ENCODE results near the gene TFE3.

Gene TFE3

DNA sequence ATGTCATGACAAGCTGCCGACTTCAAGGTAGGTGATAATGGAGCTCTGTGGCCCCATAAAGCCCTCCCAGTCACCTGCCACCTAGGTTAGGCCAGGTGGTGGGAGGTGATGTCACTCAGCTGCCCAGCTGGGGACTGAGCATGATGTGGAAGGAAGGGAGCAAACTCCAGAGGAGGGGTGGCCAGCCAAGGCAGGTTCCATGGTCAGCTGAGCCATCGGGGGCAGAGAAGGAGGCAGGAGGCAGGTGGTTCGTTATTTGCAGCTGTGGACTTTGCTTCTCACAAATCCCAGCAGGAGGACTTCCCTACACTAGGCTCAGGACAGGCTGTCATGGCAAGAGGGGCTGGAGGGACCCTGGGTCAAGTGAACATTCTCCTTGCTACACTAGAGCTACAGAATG, 17.8 kb upstream of the TFE3 start:
- DNase-seq = no peak

DNA sequence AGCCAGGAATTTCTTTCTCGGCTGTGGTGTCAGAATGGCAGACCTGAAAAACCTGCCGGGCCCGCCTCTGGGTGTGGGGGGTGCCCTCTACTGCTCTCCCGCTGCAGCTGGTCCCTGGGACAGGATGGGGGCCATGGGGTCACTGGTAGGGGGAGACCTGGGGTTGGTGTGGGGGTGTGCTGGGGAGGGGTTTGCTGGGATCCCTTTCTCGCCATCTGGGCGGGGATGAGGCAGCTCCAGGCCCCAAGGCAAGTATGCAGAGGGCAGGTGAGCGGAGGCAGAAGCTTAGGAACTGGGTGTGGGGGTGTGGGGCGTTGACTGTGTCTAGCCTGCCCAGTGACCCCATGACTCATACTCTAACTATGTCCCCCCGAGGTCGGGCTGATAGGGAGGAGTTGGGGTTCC, 16.5 kb upstream of the TFE3 start:
- DNase-seq = no peak

GRCh38 chrX:49059201-49059600, 16.0 kb upstream of the TFE3 start:
- DNase-seq = no peak

DNA sequence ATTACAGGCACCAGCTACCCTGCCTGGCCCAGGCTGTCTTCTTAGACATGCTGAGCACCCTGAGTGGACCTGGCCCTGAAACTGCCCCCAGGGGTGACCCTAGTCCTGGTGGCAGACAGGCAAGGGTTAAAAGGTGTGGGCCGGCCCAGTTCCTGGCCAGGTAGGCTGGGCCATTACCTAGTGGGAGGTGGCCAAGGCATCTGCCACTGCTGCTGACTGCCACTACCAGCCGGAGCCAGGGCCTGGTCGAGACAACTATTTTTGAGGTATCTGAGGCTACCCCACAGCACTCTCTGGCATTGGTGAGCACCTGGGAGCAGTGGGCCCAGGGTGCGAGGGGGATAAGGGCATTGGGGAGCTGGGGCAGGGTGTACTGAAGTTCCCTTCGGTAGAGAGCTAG, 15.6 kb upstream of the TFE3 start, which contains the start of gene CCDC120:
TSS of gene CCDC120 (plus strand) at position 206 of the 400 bp plus-strand sequence. CDS start 3,043 bp downstream, outside the sequence.
- peak in 1 of 2 experiments; percentile 2 for DNase-seq

GRCh38 chrX:49054073-49054762, 11.1 kb upstream of the TFE3 start:
- no peak for DNase-seq

DNA sequence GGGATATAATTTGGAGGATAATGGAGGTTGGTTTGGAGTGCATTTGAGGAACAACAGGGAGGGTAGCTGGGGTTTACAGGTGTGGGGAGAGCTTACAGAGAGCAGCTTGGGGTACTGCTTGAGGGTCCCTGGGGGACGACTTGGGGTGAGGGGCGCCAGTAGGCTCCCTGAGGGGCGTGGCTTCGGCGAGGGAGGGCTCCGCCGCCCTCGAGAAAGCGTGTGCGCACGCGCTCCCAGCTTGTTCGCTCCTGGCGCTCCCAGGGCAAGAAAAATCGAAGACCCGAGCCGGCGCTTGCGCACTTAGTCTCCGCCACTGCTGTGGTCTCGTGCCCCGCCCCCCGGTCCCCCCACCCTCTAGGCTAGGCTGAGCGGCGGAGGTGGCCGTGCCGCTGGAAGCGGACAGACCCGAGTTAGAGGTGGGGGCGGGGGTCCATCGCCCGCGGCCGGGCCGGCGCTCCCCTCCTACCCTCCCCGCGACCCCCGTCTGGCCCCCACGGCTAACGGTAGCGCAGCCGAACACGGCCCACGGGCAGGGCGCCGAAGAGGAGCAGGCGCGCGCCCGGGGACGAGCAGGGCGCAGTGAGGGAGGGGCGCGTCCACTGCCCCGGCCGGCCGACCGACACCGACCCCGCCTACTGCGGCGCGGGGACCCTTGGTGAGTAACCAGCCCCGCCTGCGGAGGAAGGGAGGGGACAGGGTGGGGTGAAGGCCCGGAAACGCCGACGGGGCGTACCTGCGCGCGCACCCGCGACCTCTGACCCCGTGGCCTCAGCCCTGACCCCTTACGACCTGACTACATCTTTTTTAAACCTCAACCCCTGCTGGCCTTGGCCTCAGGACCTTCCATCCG, 10.3 kb upstream of the TFE3 start:
- DNase-seq = peak in 1 of 2 experiments; percentile 2

- no peak for DNase-seq
These were observed 777 bp upstream of the TFE3 start for GRCh38 chrX:49043987-49044281.

GRCh38 chrX:49042581-49043219, 457 bp downstream of the TFE3 start:
- no peak for DNase-seq

DNA sequence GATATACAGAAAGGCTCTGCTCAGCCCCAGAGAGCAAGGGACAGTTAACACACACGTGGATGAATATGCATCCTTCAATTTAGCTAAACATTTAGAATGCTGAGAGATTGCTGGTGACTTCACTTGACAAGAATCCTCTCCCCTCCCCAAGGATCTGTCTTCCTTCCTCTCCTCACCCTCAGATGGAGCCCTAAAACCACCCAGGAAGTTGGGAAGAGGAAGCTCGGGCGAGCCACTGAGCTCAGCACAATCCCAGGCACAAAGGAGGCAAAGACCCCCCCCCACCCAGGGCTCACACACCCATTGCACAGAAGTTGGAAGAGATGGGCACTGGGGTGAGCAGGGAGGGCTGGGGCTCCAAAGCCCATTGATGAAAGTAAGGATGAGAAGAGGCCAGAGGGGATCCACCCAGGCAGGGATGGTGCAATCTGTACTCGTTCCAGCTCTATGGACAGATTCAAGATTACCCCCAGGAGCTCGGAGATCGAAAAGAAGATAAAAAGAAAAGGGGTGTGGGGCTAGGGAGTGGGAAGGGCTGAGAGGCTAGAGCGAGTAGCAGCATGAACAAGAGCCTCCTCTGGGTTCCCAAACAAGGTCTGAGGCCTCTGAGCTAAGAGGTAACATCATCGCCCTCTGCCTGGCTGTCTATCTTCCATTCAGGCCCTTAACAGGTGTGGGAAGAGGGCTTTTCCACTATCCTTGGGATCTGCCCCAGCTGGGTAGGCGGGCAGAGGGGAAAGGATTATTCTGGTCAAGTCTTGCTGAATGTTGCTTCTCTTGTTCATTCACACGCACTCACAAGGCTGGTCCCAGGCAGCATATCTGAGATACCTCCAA, 1.2 kb downstream of the TFE3 start:
- DNase-seq = no peak

- DNase-seq = no peak
These were observed 2.7 kb downstream of the TFE3 start for GRCh38 chrX:49040376-49040955.

GRCh38 chrX:49039598-49040375, 3.4 kb downstream of the TFE3 start:
- DNase-seq = no peak

DNA sequence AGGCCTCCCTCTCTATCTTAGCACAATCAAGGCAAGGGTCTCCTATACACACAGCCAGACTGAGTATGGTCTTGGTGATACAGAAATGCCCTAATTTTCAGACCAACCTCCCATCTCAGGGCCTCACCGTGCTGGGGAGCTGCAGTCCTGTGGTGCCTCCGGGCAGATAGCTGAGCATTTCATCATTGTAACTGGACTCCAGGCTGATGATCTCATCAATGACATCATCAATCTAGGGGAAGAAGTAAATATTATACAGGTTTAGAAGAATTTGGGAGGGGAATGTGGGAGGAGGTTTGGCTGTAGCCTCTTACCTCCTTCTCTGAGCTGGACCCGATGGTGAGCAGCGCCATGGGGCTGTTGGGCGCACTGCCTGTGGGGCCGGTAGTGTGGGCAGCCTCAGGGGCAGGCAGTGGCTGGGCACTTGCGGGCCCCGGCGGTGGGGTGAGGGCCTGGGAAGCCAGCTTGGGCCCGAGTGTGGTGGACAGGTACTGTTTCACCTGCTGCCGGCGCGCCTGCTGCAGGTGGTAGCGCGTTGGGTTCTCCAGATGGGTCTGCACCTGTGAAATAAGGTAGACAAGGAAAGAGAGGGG, 5.2 kb downstream of the TFE3 start:
- no peak for DNase-seq

DNA sequence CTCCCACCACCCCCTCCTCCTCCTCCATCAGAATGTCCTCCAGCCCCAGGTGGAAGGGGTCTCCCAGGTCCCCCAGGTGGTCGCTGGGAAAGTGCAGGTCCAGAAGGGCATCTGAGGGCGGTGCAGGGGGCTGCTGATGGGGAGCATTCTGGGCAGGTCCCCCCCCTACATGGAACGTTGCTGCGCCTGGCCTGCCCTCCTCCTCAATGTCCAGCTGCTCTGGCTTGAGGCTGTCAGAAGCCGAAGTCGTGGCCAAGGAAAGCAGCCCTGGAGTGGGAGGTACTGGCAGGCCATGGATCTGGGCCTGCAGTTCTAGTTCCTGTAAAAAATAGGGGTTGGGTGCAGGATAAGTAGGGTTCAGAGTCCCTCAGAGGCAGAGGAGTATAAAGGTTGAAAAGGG, 12.9 kb downstream of the TFE3 start:
- DNase-seq = no peak

DNA sequence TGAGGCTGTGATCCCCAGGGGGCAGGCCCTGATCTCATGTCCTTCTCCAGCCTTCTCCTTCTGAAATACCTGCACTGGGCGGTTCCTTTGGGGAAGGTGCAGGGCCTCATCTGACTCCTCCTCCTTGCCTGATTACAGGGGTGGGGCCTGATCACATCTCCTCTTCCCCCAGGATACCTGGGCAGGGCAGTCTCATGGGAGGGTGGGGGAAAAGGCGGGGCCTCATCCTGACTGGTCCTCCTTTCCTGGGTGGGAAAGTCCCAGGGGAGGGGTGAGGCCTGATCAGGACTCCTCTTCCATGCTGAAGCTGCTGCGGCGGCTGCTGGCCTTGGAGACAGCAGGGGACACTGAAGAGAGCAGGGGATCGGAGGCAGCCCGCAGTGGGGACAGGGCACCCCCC, 13.3 kb downstream of the TFE3 start:
- DNase-seq = no peak

GRCh38 chrX:49019599-49020249, 23.4 kb downstream of the TFE3 start:
- no peak for DNase-seq

DNA sequence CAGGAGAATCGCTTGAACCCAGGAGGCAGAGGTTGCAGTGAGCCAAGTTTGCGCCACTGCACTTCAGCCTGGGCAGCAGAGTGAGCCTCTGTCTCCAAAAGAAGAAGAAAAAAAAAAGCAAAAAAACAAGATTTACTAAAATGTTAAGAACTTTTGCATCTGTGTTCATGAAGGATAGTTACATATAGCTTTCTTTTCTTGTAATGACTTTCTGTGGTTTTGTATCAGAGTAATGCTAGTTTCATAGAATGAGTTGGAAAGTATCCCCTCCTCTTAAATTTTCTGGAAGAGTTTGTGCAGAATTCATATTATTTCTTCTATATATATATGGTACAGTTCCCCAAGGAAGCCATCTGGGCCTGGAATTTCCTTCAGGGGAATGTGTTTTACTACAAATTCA, 24.1 kb downstream of the TFE3 start:
- DNase-seq = no peak

GRCh38 chrX:49003696-49004095, 39.5 kb downstream of the TFE3 start:
- DNase-seq = no peak

GRCh38 chrX:49002091-49002935, 40.8 kb downstream of the TFE3 start, which contains the start of gene GRIPAP1:
GRIPAP1 (minus strand) TSS chrX:49002264; CDS start chrX:49002229, 35 bp downstream.
- DNase-seq = peak in 1 of 2 experiments; percentile 56

GRCh38 chrX:49001521-49002090, 41.6 kb downstream of the TFE3 start:
- no peak for DNase-seq

Measured in cerebellar nuclear complex (tissue), 1 donor.